CD4-positive, alpha-beta T cell treated with Interleukin-17A for 1 hour (primary cell): ENCODE data around the gene RNF224.

Experiments used
- DNase-seq: peaks from one replicate; pipeline ENCODE4 v3.0.0-alpha.2; 2020

The RNF224 gene

GRCh38 chr9:137216188-137216965, 10.9 kb upstream of the RNF224 start:
- no peak for DNase-seq

GRCh38 chr9:137217276-137218211, 9.8 kb upstream of the RNF224 start:
- no peak for DNase-seq

GRCh38 chr9:137218212-137218753, 9.0 kb upstream of the RNF224 start:
- no peak for DNase-seq

GRCh38 chr9:137218754-137219271, 8.5 kb upstream of the RNF224 start:
- DNase-seq, result no peak

GRCh38 chr9:137219757-137220316, 7.5 kb upstream of the RNF224 start:
- DNase-seq, result no peak

GRCh38 chr9:137220317-137221094, 6.8 kb upstream of the RNF224 start:
- no peak for DNase-seq

- no peak for DNase-seq
Measured at GRCh38 chr9:137221095-137221505, 6.2 kb upstream of the RNF224 start.

- DNase-seq, result peak; percentile 19
Measured at GRCh38 chr9:137221506-137222111, 5.7 kb upstream of the RNF224 start.

- no peak for DNase-seq
Measured at GRCh38 chr9:137222190-137223077, 4.9 kb upstream of the RNF224 start, which contains the start of gene RNF208. RNF208 (minus strand) TSS chr9:137222240; CDS start chr9:137221212, 1,028 bp downstream.

- peak; percentile 99 for DNase-seq
Measured at GRCh38 chr9:137223078-137223970, 4.0 kb upstream of the RNF224 start.

GRCh38 chr9:137224830-137225694, 2.2 kb upstream of the RNF224 start, which contains the start of gene CYSRT1:
CYSRT1 (plus strand) TSS chr9:137225174; CDS start chr9:137225622, 448 bp downstream.
- peak; percentile 15 for DNase-seq

GRCh38 chr9:137225699-137226331, 1.5 kb upstream of the RNF224 start:
- no peak for DNase-seq

- DNase-seq, result no peak
Measured at GRCh38 chr9:137226338-137227053, 806 bp upstream of the RNF224 start.

GRCh38 chr9:137227853-137228505, 677 bp downstream of the RNF224 start:
- DNase-seq, result no peak

- no peak for DNase-seq
Measured at GRCh38 chr9:137228506-137228967, 1.2 kb downstream of the RNF224 start.
